ENCODE measurements around the gene MAMDC2. TPM values are rescaled to one million over a fixed set of nuclear protein-coding genes. Genes with fewer than 3 reads are reported as not detected.
A peak's percentile ranks its signal among the peaks of the same experiment; 100 is the strongest.

Gene MAMDC2
- total RNA-seq, 4 donors from 2014 or later, result 4.9 to 9.9 (median 8.7) TPM

DNA sequence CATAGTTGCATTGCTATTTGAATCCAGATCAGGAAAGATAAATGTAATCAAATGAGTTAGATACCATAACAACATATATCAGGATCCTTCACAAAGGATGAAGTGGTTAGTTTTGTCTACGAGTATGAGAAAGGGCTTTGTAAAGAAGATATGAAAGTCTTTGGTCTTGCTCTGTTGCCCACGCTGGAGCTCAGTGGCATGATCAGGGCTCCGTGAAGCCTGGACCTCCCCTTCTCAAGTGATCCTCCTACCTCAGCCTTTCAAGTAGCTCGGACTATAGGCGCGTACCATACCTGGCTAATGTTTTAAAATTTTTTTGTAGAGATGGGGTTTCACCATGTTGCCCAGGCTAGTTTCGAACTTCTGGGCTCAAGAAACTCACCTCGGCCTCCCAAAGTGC lies 217.0 kb downstream of the MAMDC2 start:
- H3K4me3 ChIP-seq, result peak overlapping the region in 2 of 4 donors; percentile 10 to 94
- no peak for DNase-seq
- peak overlapping the region; percentile 7 to 95 (median 51) for H3K27ac ChIP-seq
- TF ChIP-seq, protein P1, sequence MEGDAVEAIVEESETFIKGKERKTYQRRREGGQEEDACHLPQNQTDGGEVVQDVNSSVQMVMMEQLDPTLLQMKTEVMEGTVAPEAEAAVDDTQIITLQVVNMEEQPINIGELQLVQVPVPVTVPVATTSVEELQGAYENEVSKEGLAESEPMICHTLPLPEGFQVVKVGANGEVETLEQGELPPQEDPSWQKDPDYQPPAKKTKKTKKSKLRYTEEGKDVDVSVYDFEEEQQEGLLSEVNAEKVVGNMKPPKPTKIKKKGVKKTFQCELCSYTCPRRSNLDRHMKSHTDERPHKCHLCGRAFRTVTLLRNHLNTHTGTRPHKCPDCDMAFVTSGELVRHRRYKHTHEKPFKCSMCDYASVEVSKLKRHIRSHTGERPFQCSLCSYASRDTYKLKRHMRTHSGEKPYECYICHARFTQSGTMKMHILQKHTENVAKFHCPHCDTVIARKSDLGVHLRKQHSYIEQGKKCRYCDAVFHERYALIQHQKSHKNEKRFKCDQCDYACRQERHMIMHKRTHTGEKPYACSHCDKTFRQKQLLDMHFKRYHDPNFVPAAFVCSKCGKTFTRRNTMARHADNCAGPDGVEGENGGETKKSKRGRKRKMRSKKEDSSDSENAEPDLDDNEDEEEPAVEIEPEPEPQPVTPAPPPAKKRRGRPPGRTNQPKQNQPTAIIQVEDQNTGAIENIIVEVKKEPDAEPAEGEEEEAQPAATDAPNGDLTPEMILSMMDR (IDR thresholded peaks at IDR 0.05 in 4 of 5, conservative IDR thresholded peaks at IDR 0.05 in 1 of 5), result no peak
- TF ChIP-seq POLR2A (IDR thresholded peaks at IDR 0.05), result no peak
- no peaks in the 10 kb centered on the region for H3K27me3 ChIP-seq
- in situ Hi-C loops (cut with MboI; ENCODE audit: low sequenced_read_pairs in 4 of 4), result loop anchor here in 3 of 4 donors (10.0 to 25.0 kb wide), 3 partner anchors 334 to 498 kb away; partner anchors contain the start of gene PTAR1 (in 1 of the 3)
- no peak for ATAC-seq
- H3K4me1 ChIP-seq, result peaks cover 43 to 48% of the 10 kb centered on the region in 2 donors
- intact Hi-C loops (cut with DNase I; ENCODE audit: low total_unique reads), result loop anchor here (5.0 to 10.0 kb wide), 3 partner anchors 154 to 503 kb away; partner anchors contain the start of gene KLF9
- no peaks in the 10 kb centered on the region for H3K9me3 ChIP-seq
- H3K36me3 ChIP-seq, result peaks cover 0 to 14% of the 10 kb centered on the region in 2 donors

DNA sequence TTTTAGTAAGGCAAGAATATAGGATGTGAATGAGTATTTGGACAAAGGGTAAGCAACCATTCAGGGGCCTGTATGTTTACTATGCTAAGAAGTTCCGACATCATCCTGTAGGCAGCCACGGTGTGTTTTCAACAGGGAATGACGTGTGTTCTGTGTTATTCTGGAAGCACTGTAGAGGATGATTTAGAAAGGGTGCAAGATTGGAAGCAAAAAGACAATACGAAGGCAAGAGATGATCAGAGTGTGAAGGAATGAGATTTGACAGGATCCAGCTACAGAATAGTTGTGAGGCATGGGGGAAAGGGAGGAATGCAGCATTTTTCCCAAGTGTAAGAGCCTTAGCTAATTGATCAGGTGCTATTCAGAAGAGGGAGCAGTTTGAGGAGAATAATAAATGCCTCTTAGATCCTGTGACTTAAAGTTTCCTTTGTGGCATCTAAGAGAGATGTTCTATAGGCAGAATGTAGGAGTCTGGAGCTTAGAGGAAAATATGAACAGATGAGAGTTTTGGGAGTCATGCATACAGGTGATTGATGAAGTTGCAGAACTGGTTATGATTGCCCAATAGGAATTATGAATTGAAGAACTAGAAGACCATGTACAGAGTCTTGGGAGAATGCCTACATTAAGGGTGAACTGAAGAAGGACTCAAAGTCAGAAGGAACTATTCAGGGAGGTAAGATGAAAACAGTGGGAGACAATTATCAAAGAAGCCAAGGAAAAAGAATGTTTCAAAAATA lies 217.7 kb downstream of the MAMDC2 start:
- Histone ChIP-seq H3K4me1 (peaks cover 43 to 46% of the 10 kb centered on the region in 2 donors), H3K9me3 (no peaks in the 10 kb centered on the region), H3K27ac (peak overlapping the region in 3 of 4 donors; percentile 8 to 95 (median 94)), H3K27me3 (no peaks in the 10 kb centered on the region), H3K4me3 (no peak overlapping the region), H3K36me3 (peaks cover 0 to 21% of the 10 kb centered on the region in 2 donors)
- DNase-seq (no peak), ATAC-seq (no peak)
- intact Hi-C loops (cut with DNase I; ENCODE audit: low total_unique reads), result loop anchor here (5.0 to 10.0 kb wide), 3 partner anchors 154 to 504 kb away; partner anchors contain the start of gene KLF9
- in situ Hi-C loops (cut with MboI; ENCODE audit: low sequenced_read_pairs in 4 of 4), result loop anchor here in 3 of 4 donors (10.0 to 25.0 kb wide), 3 partner anchors 334 to 499 kb away; partner anchors contain the start of gene PTAR1 (in 1 of the 3)
- TF ChIP-seq POLR2A (IDR thresholded peaks at IDR 0.05), result no peak
- TF ChIP-seq, protein P1 (IDR thresholded peaks at IDR 0.05 in 4 of 5, conservative IDR thresholded peaks at IDR 0.05 in 1 of 5), result no peak

DNA sequence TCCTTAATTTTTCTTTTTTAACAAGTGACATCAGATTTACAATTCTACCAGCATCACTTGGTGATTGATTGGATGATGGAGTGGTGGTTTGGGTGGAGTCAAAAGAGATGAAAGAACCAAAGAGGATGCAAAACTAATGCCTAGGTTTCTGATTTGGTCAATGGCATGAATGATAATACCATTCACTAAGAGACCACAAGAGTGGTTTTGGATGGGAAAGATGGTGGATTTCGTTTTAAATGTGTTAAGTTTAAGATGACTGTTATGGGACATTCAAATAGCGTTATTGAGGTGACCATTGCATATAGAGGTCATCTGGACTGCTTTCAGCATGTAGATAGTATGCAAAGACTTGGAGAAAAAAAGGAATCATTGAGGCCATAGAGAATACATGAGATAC lies 218.7 kb downstream of the MAMDC2 start:
- peak overlapping the region; percentile 60 to 94 (median 71) for H3K27ac ChIP-seq
- ATAC-seq (no peak), DNase-seq (no peak)
- peaks cover 0 to 29% of the 10 kb centered on the region in 2 donors for H3K36me3 ChIP-seq
- no peaks in the 10 kb centered on the region for H3K9me3 ChIP-seq
- TF ChIP-seq, protein P1 (IDR thresholded peaks at IDR 0.05 in 4 of 5, conservative IDR thresholded peaks at IDR 0.05 in 1 of 5), result no peak
- TF ChIP-seq POLR2A (IDR thresholded peaks at IDR 0.05), result no peak
- in situ Hi-C loops (cut with MboI; ENCODE audit: low sequenced_read_pairs in 4 of 4), result loop anchor here in 3 of 4 donors (10.0 to 25.0 kb wide), 3 partner anchors 332 to 500 kb away; partner anchors contain the start of gene PTAR1 (in 1 of the 3)
- peaks cover 43% of the 10 kb centered on the region in 2 donors for H3K4me1 ChIP-seq
- intact Hi-C loops (cut with DNase I; ENCODE audit: low total_unique reads), result loop anchor here (5.0 to 10.0 kb wide), 3 partner anchors 152 to 505 kb away; partner anchors contain the start of gene KLF9
- no peak overlapping the region for H3K4me3 ChIP-seq
- no peaks in the 10 kb centered on the region for H3K27me3 ChIP-seq

DNA sequence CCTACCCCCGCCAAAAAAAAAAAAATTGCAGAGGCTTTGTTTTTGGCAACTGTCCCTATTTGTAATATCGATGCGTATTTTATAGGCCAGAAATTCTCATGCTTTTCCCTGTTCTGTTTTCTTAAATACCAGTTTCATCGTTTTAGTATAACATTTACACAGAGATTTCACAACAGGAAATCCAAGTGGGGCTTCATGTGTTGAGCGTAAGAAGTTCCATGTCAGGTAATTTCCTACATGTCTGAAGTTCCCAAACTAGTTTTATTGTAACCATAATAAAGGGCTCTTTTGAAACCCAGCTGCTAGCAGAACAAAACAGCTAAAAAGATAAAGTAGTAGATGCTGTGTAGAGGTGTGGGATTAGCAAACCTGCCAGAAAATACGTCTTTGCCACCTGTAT lies 219.3 kb downstream of the MAMDC2 start:
- intact Hi-C loops (cut with DNase I; ENCODE audit: low total_unique reads) (loop anchor here (5.0 to 10.0 kb wide), 3 partner anchors 152 to 506 kb away; partner anchors contain the start of gene KLF9), in situ Hi-C loops (cut with MboI; ENCODE audit: low sequenced_read_pairs in 4 of 4) (loop anchor here in 3 of 4 donors (10.0 to 25.0 kb wide), 3 partner anchors 332 to 501 kb away; partner anchors contain the start of gene PTAR1 (in 1 of the 3))
- H3K36me3 ChIP-seq, result peaks cover 0 to 35% of the 10 kb centered on the region in 2 donors
- H3K27me3 ChIP-seq, result no peaks in the 10 kb centered on the region
- DNase-seq, result no peak
- no peaks in the 10 kb centered on the region for H3K9me3 ChIP-seq
- H3K27ac ChIP-seq, result peak overlapping the region; percentile 60 to 94 (median 71)
- H3K4me3 ChIP-seq, result no peak overlapping the region
- H3K4me1 ChIP-seq, result peaks cover 38 to 39% of the 10 kb centered on the region in 2 donors
- TF ChIP-seq, protein P1 (IDR thresholded peaks at IDR 0.05 in 4 of 5, conservative IDR thresholded peaks at IDR 0.05 in 1 of 5), result no peak
- TF ChIP-seq POLR2A (IDR thresholded peaks at IDR 0.05), result no peak
- ATAC-seq, result no peak

Measured in gastrocnemius medialis (tissue), 4 donors.